Coronary artery (tissue), 2 donors: ENCODE measurements around the gene ZNF302.
"Not testable (repeated sequence)": the region's sequence is repeated elsewhere in the genome, so short reads cannot be mapped to it uniquely, and the experiment has no call there.

Experiments
- DNase-seq: peaks from one replicate; pipeline ENCODE4 v3.0.0-alpha.2; 2017; ENCODE audit warnings: low spot score
- H3K27ac ChIP-seq, 2 donors: fragments of 200-600 bp; sonication (generic); one replicate each; pipeline ENCODE4 v1.5.1; 2016 to 2019
- H3K4me3 ChIP-seq: fragments of 200-600 bp; sonication (generic); 2 replicates; pipeline ENCODE4 v1.5.1; 2016; ENCODE audit warnings: mild to moderate bottlenecking, moderate library complexity
- CTCF ChIP-seq: fragments of 200-600 bp; sonication (generic); IDR thresholded peaks from one replicate; pipeline ENCODE4 v1.5.1; 2019; ENCODE audit warnings: antibody characterized with exemption

ZNF302 gene

GRCh38 chr19:34678421-34678820 lies 943 bp downstream of the ZNF302 start:
- TF ChIP-seq CTCF = no peak
- Histone ChIP-seq H3K4me3 (peak overlapping the region; percentile 98), H3K27ac (peak overlapping the region in 1 of 2 donors; percentile 96)
- DNase-seq = no peak

GRCh38 chr19:34681478-34681877 lies 4.0 kb downstream of the ZNF302 start:
- TF ChIP-seq CTCF = no peak
- H3K27ac ChIP-seq = no peak overlapping the region
- H3K4me3 ChIP-seq = peak overlapping the region; percentile 36
- no peak for DNase-seq

- DNase-seq, H3K4me3 ChIP-seq, H3K27ac ChIP-seq: not testable (repeated sequence)
Measured at GRCh38 chr19:34685266-34685665, 7.8 kb downstream of the ZNF302 start.

- no peak for TF ChIP-seq CTCF
Measured at GRCh38 chr19:34686455-34686854, 9.0 kb downstream of the ZNF302 start.

GRCh38 chr19:34687348-34687747 lies 9.9 kb downstream of the ZNF302 start:
- TF ChIP-seq CTCF = no peak
- no peak overlapping the region for H3K4me3 ChIP-seq
- no peak for DNase-seq

More at GRCh38 chr19:34686455-34686854, 9.0 kb downstream of the ZNF302 start:
- no peak for DNase-seq
- H3K27ac ChIP-seq = no peak overlapping the region
- no peak overlapping the region for H3K4me3 ChIP-seq

GRCh38 chr19:34688592-34688991 lies 11.1 kb downstream of the ZNF302 start:
- no peak for TF ChIP-seq CTCF
- DNase-seq = no peak
- no peak overlapping the region for H3K4me3 ChIP-seq
- H3K27ac ChIP-seq = no peak overlapping the region

More at GRCh38 chr19:34687348-34687747, 9.9 kb downstream of the ZNF302 start:
- no peak overlapping the region for H3K27ac ChIP-seq

GRCh38 chr19:34690372-34690771 lies 12.9 kb downstream of the ZNF302 start:
- Histone ChIP-seq H3K27ac (no peak overlapping the region), H3K4me3 (no peak overlapping the region)
- no peak for DNase-seq
- no peak for TF ChIP-seq CTCF

- no peak overlapping the region for H3K4me3 ChIP-seq
- H3K27ac ChIP-seq = no peak overlapping the region
- DNase-seq = no peak
- TF ChIP-seq CTCF = no peak
Measured at GRCh38 chr19:34692549-34692948, 15.1 kb downstream of the ZNF302 start.
